Stimulated activated CD8-positive, alpha-beta memory T cell treated with anti-CD3 and anti-CD28 coated beads, Interleukin-7, amount 100 ng/mL, for 4 hours (primary cell): ENCODE measurements around the gene RNU1-3.

Source experiments
- DNase-seq, 2 donors: peaks; one replicate each; pipeline ENCODE4 v3.0.0-alpha.2; 2020; ENCODE audit warnings: low read depth in 2 of 2

The RNU1-3 gene

GRCh38 chr1:16618719-16619118, 48.0 kb downstream of the RNU1-3 start:
- no peak for DNase-seq

GRCh38 chr1:16617778-16618580, 48.8 kb downstream of the RNU1-3 start:
- DNase-seq, result no peak

GRCh38 chr1:16617114-16617631, 49.6 kb downstream of the RNU1-3 start:
- DNase-seq, result no peak
